ENCODE measurements around the gene NTSR1. TPM values are rescaled to one million over a fixed set of nuclear protein-coding genes. Genes with fewer than 3 reads are reported as not detected.
A peak's percentile ranks its signal among the peaks of the same experiment; 100 is the strongest.

NTSR1 gene
- total and polyA plus RNA-seq, 2 of the 13 experiments (the other 11 are each of a cell fraction or from before 2014, with no cell fraction given): 0.09 to 0.12 TPM

- TF ChIP-seq ZBTB4 (CRISPR knock-in tag; IDR thresholded peaks at IDR 0.05; ENCODE audit: borderline replicate concordance) (no peak), SATB2 (CRISPR knock-in tag; IDR thresholded peaks at IDR 0.05) (no peak), SP5 (CRISPR knock-in tag; IDR thresholded peaks at IDR 0.05; ENCODE audit: borderline replicate concordance, low read depth) (peak; percentile 77; the same call in 1 of the 2 replicates), ZNF446 (CRISPR knock-in tag; IDR thresholded peaks at IDR 0.05) (no peak), ZNF292 (CRISPR knock-in tag; IDR thresholded peaks at IDR 0.05; ENCODE audit: borderline replicate concordance, low read depth) (peak; percentile 51; the same call in 1 of the 2 replicates), ZNF552 (CRISPR knock-in tag; IDR thresholded peaks at IDR 0.05; ENCODE audit: borderline replicate concordance) (peak; percentile 76), ZSCAN5A (CRISPR knock-in tag; IDR thresholded peaks at IDR 0.05; ENCODE audit: borderline replicate concordance) (no peak), GPN1 (CRISPR knock-in tag; IDR thresholded peaks at IDR 0.05; ENCODE audit: borderline replicate concordance) (no peak), HNRNPUL1 (IDR thresholded peaks at IDR 0.05; ENCODE audit: low read depth, low read length) (no peak), ZNF274 (CRISPR knock-in tag; IDR thresholded peaks at IDR 0.05) (peak; percentile 92), ZFP41 (CRISPR knock-in tag; IDR thresholded peaks at IDR 0.05; ENCODE audit: borderline replicate concordance) (no peak), DMAP1 (CRISPR knock-in tag; IDR thresholded peaks at IDR 0.05) (0 out of 2 replicates have a peak, but pooled peaks have one; percentile 25), U2AF1 (optimal IDR thresholded peaks at IDR 0.05; ENCODE audit: low read depth, low read length) (peak; percentile 83), SMAD9 (CRISPR knock-in tag; IDR thresholded peaks at IDR 0.05) (peak; percentile 94), TFDP1 (CRISPR knock-in tag; IDR thresholded peaks at IDR 0.05; ENCODE audit: borderline replicate concordance) (peak; percentile 79; the same call in 1 of the 2 replicates), ZNF296 (CRISPR knock-in tag; conservative IDR thresholded peaks at IDR 0.05) (no peak), PAF1 (CRISPR knock-in tag; IDR thresholded peaks at IDR 0.05) (no peak), ZFAT (CRISPR knock-in tag; conservative IDR thresholded peaks at IDR 0.05) (no peak), RBM39 (IDR thresholded peaks at IDR 0.05; ENCODE audit: low read depth, low read length, poor library complexity, severe bottlenecking) (peak; percentile 34), MYC (CRISPR knock-in tag; IDR thresholded peaks at IDR 0.05; ENCODE audit: borderline replicate concordance) (peak; percentile 68; the same call in 1 of the 2 replicates), PRPF4 (IDR thresholded peaks at IDR 0.05; ENCODE audit: low read depth, low read length, poor library complexity, severe bottlenecking) (no peak)
Measured at GRCh38 chr20:62791301-62792181, 82.9 kb downstream of the NTSR1 start (continued).
